K562 (cell line): ENCODE measurements around the gene GABRR3. TPM values are rescaled to one million over a fixed set of nuclear protein-coding genes. Genes with fewer than 3 reads are reported as not detected.

Source experiments
- ARID2 ChIP-seq: fragments of 450-650 bp; IDR thresholded peaks from 2 replicates; pipeline ENCODE4 v1.6.1; 2017; ENCODE audit warnings: antibody characterized with exemption, mild to moderate bottlenecking
- CBX8 ChIP-seq: fragments of 200-600 bp; sonication (generic); IDR thresholded peaks from 2 replicates; pipeline ENCODE4 v1.6.1; 2012; ENCODE audit warnings: borderline replicate concordance, mixed run types, low read depth, mild to moderate bottlenecking, moderate library complexity, mixed read lengths, low read length, control low read depth, inconsistent platforms; ENCODE audit not compliant: poor library complexity, severe bottlenecking; ENCODE audit errors: extremely low read depth
- ZNF263 ChIP-seq: sonication (generic); formaldehyde crosslinking; IDR thresholded peaks from 2 replicates; pipeline ENCODE4 v1.8.0; 2022; ENCODE audit warnings: mild to moderate bottlenecking, missing genetic modification reagents, borderline replicate concordance
- polyA plus RNA-seq, 8 experiments: library from polyadenylated mRNA; depleted of rRNA in 4 of 8; stranded (reverse) in 5 of 8; unstranded in 3 of 8; fragments of >200 nt; fragmentation: Nextera tagmentation in 2 of 8; fragmentation: Illumina TruSeq in 1 of 8; extraction: Ambion mirVana in 2 of 8; extraction: Trizol in 1 of 8; gene quantifications; 2 replicates each; pipeline versions ENCODE4 v1.2.1 to v1.2.3, GENCODE V29; 2011 to 2014; ENCODE audit warnings: inconsistent platforms in 1 of 8, missing spikeins in 1 of 8
- total RNA-seq, 7 experiments: library from RNA; depleted of rRNA in 6 of 7; stranded (reverse); fragments of >200 nt in 6 of 7; fragmentation: Illumina TruSeq in 2 of 7; extraction: Trizol in 2 of 7; gene quantifications; 2 replicates each; pipeline versions ENCODE4 v1.2.1 to v1.2.3, GENCODE V29; 2011 to 2021; ENCODE audit warnings: low replicate concordance in 1 of 7
- TF ChIP-seq, protein P1 (sequence below), 2 experiments: fragments of 450-650 bp; formaldehyde crosslinking in 1 of 2; IDR thresholded peaks; 2 replicates each; pipeline versions ENCODE4 v1.4.0 to v1.6.1; 2014 to 2020; ENCODE audit warnings: mild to moderate bottlenecking in 2 of 2, borderline replicate concordance in 1 of 2, low read depth in 1 of 2
- TF ChIP-seq, protein P2 (sequence below): fragments of 450-650 bp; formaldehyde crosslinking; IDR thresholded peaks from 2 replicates; pipeline ENCODE4 v1.4.0; 2020; ENCODE audit warnings: mild to moderate bottlenecking, moderate library complexity
- TF ChIP-seq, protein P3 (sequence below): IDR thresholded peaks from 2 replicates; pipeline ENCODE4 v1.6.1; 2011; ENCODE audit warnings: borderline replicate concordance, low read depth, mild to moderate bottlenecking, moderate library complexity, low read length; ENCODE audit not compliant: insufficient read depth, poor library complexity, severe bottlenecking

The GABRR3 gene
- total and polyA plus RNA-seq, 9 of the 15 experiments (the other 6 are each of a cell fraction or from before 2014, with no cell fraction given), result not detected

DNA sequence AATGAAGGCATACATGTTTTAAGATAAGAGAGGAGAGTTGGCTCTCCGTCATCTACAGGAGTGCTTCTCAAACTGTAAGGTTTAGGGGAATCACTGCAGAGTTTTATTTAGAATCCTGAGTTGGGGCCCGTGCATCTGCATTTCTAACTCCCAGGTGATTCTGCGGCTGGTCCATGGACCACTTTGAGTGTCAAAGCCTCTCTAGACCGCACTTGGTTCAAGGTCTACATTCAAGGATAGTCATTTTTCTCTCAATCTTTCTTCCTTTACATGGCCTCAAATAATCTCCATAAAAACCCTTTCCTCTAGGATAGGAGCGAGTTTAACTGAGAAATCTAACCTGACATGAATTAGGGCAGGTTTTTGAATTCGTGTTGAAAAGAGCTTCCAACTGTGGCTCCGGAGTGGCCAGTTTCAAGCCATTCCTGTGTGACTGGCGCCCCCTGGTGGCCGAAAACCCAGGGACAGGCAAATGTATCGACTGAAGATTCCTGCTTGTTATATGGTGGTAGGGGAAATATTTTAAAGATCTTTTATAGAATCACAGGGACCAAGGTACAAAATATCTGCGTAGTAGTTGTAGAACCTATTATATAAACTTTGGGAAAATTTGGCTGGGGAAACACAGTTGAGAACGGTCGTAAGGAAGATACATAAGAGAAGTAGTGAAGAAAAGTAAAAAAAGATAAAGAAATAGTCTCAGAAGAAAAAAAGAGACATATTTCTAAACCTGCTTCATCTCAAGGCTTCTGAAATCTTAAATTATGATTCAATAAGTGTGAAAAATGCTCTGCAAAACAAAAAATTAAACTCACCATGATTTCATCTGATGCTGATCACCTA is 11.9 kb downstream of the GABRR3 start (continued):
- TF ChIP-seq, protein P1, sequence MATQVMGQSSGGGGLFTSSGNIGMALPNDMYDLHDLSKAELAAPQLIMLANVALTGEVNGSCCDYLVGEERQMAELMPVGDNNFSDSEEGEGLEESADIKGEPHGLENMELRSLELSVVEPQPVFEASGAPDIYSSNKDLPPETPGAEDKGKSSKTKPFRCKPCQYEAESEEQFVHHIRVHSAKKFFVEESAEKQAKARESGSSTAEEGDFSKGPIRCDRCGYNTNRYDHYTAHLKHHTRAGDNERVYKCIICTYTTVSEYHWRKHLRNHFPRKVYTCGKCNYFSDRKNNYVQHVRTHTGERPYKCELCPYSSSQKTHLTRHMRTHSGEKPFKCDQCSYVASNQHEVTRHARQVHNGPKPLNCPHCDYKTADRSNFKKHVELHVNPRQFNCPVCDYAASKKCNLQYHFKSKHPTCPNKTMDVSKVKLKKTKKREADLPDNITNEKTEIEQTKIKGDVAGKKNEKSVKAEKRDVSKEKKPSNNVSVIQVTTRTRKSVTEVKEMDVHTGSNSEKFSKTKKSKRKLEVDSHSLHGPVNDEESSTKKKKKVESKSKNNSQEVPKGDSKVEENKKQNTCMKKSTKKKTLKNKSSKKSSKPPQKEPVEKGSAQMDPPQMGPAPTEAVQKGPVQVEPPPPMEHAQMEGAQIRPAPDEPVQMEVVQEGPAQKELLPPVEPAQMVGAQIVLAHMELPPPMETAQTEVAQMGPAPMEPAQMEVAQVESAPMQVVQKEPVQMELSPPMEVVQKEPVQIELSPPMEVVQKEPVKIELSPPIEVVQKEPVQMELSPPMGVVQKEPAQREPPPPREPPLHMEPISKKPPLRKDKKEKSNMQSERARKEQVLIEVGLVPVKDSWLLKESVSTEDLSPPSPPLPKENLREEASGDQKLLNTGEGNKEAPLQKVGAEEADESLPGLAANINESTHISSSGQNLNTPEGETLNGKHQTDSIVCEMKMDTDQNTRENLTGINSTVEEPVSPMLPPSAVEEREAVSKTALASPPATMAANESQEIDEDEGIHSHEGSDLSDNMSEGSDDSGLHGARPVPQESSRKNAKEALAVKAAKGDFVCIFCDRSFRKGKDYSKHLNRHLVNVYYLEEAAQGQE (IDR thresholded peaks at IDR 0.05; ENCODE audit: borderline replicate concordance), result peak; percentile 75
- TF ChIP-seq, protein P1 (CRISPR knock-in tag; IDR thresholded peaks at IDR 0.05; ENCODE audit: low read depth), result no peak
- TF ChIP-seq ZNF263 (CRISPR knock-in tag) (no peak), CBX8 (no peak), ARID2 (0 out of 2 replicates have a peak, but pooled peaks have one; percentile 51)
- TF ChIP-seq, protein P2, sequence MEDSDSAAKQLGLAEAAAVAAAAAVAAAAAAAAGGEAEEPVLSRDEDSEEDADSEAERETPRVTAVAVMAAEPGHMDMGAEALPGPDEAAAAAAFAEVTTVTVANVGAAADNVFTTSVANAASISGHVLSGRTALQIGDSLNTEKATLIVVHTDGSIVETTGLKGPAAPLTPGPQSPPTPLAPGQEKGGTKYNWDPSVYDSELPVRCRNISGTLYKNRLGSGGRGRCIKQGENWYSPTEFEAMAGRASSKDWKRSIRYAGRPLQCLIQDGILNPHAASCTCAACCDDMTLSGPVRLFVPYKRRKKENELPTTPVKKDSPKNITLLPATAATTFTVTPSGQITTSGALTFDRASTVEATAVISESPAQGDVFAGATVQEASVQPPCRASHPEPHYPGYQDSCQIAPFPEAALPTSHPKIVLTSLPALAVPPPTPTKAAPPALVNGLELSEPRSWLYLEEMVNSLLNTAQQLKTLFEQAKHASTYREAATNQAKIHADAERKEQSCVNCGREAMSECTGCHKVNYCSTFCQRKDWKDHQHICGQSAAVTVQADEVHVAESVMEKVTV, result peak; percentile 74
- TF ChIP-seq, protein P3, sequence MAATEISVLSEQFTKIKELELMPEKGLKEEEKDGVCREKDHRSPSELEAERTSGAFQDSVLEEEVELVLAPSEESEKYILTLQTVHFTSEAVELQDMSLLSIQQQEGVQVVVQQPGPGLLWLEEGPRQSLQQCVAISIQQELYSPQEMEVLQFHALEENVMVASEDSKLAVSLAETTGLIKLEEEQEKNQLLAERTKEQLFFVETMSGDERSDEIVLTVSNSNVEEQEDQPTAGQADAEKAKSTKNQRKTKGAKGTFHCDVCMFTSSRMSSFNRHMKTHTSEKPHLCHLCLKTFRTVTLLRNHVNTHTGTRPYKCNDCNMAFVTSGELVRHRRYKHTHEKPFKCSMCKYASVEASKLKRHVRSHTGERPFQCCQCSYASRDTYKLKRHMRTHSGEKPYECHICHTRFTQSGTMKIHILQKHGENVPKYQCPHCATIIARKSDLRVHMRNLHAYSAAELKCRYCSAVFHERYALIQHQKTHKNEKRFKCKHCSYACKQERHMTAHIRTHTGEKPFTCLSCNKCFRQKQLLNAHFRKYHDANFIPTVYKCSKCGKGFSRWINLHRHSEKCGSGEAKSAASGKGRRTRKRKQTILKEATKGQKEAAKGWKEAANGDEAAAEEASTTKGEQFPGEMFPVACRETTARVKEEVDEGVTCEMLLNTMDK, result peak; percentile 3
